HEK293 (cell line): ENCODE measurements around the gene DNAH5.

ENCODE experiments used
- CTCF ChIA-PET: fragments of 350-600 bp; formaldehyde crosslinking; extraction: SDS; loops from one replicate; lab custom pipeline; 2021; ENCODE audit warnings: antibody characterized with exemption; lab: Yijun Ruan, JAX
- POLR2A ChIA-PET: fragments of 300-600 bp; formaldehyde crosslinking; extraction: SDS; loops from one replicate; lab custom pipeline; 2020; ENCODE audit warnings: antibody characterized with exemption, inconsistent platforms; lab: Yijun Ruan, JAX
- H3K27ac ChIP-seq: fragments of 200-500 bp; sonication (Bioruptor generic); 2 replicates; pipeline ENCODE4 v1.5.1; 2014; ENCODE audit warnings: low read depth, low read length, control low read depth, inconsistent platforms; ENCODE audit errors: extremely low read depth
- H3K36me3 ChIP-seq, 2 experiments: fragments of 200-500 bp in 1 of 2; sonication (Bioruptor generic) in 1 of 2; 1 replicate in 1 of 2; 2 replicates in 1 of 2; pipeline ENCODE4 v1.5.1; 2014 to 2017; ENCODE audit warnings: inconsistent platforms in 2 of 2, low read length in 2 of 2; ENCODE audit not compliant: control insufficient read depth in 2 of 2, insufficient read depth in 1 of 2
- H3K4me1 ChIP-seq: fragments of 200-500 bp; sonication (Bioruptor generic); 2 replicates; pipeline ENCODE4 v1.5.1; 2014; ENCODE audit warnings: mild to moderate bottlenecking, low read length, inconsistent platforms; ENCODE audit not compliant: control insufficient read depth, insufficient read depth
- H3K4me3 ChIP-seq: 2 replicates; pipeline ENCODE4 v1.5.1; 2011; ENCODE audit warnings: low read depth, mild to moderate bottlenecking, control low read depth, low read length, moderate library complexity
- H3K9me3 ChIP-seq: fragments of 200-500 bp; sonication (Bioruptor generic); 2 replicates; pipeline ENCODE4 v1.5.1; 2014; ENCODE audit warnings: low read depth, low read length, inconsistent platforms; ENCODE audit not compliant: control insufficient read depth, insufficient read depth
- GLI2 ChIP-seq: fragments of 450-650 bp; formaldehyde crosslinking; IDR thresholded peaks from 2 replicates; pipeline ENCODE4; 2017; ENCODE audit warnings: missing biosample characterization, missing genetic modification characterization, low read depth, borderline replicate concordance
- INSM2 ChIP-seq: fragments of 450-650 bp; formaldehyde crosslinking; IDR thresholded peaks from 2 replicates; pipeline ENCODE4 v1.5.1; 2016; ENCODE audit warnings: missing biosample characterization, missing genetic modification characterization
- KLF10 ChIP-seq: fragments of 450-650 bp; IDR thresholded peaks from 2 replicates; pipeline ENCODE4 v1.5.1; 2018; ENCODE audit warnings: missing biosample characterization, mild to moderate bottlenecking, missing genetic modification characterization
- ZBTB1 ChIP-seq: fragments of 450-650 bp; formaldehyde crosslinking; IDR thresholded peaks from 2 replicates; pipeline ENCODE4 v1.5.1; 2016; ENCODE audit warnings: missing biosample characterization, missing genetic modification characterization
- ZBTB7A ChIP-seq: fragments of 450-650 bp; formaldehyde crosslinking; IDR thresholded peaks from 2 replicates; pipeline ENCODE4 v1.5.1; 2016; ENCODE audit warnings: low read depth, missing biosample characterization, missing genetic modification characterization
- ZNF114 ChIP-seq: fragments of 450-650 bp; formaldehyde crosslinking; IDR thresholded peaks from 2 replicates; pipeline ENCODE4 v1.5.0; 2017; ENCODE audit warnings: missing biosample characterization, missing genetic modification characterization
- ZNF121 ChIP-seq: fragments of 450-650 bp; formaldehyde crosslinking; IDR thresholded peaks from 2 replicates; pipeline ENCODE4 v1.5.1; 2016; ENCODE audit warnings: missing biosample characterization, missing genetic modification characterization
- ZNF169 ChIP-seq: fragments of 450-650 bp; formaldehyde crosslinking; IDR thresholded peaks from 2 replicates; pipeline ENCODE4 v1.5.1; 2016; ENCODE audit warnings: missing biosample characterization, missing genetic modification characterization
- ZNF174 ChIP-seq: fragments of 450-650 bp; formaldehyde crosslinking; IDR thresholded peaks from 2 replicates; pipeline ENCODE4 v1.5.0; 2017; ENCODE audit warnings: missing biosample characterization, mild to moderate bottlenecking, missing genetic modification characterization
- ZNF311 ChIP-seq: fragments of 450-650 bp; formaldehyde crosslinking; IDR thresholded peaks from 2 replicates; pipeline ENCODE4 v1.5.1; 2017; ENCODE audit warnings: missing biosample characterization, missing genetic modification characterization, borderline replicate concordance
- ZNF48 ChIP-seq: fragments of 450-650 bp; formaldehyde crosslinking; IDR thresholded peaks from 2 replicates; pipeline ENCODE4 v1.5.1; 2016; ENCODE audit warnings: missing biosample characterization, missing genetic modification characterization
- ZNF488 ChIP-seq: fragments of 450-650 bp; formaldehyde crosslinking; IDR thresholded peaks from 2 replicates; pipeline ENCODE4 v1.5.1; 2016; ENCODE audit warnings: missing biosample characterization, missing genetic modification characterization
- ZNF518A ChIP-seq: fragments of 450-650 bp; formaldehyde crosslinking; conservative IDR thresholded peaks from 2 replicates; pipeline ENCODE4 v1.5.1; 2016; ENCODE audit warnings: low read depth, missing biosample characterization, missing genetic modification characterization
- ZNF548 ChIP-seq: fragments of 450-650 bp; formaldehyde crosslinking; IDR thresholded peaks from 2 replicates; pipeline ENCODE4 v1.5.1; 2016; ENCODE audit warnings: missing biosample characterization, missing genetic modification characterization
- ZNF624 ChIP-seq: fragments of 450-650 bp; formaldehyde crosslinking; IDR thresholded peaks from 2 replicates; pipeline ENCODE4 v1.5.1; 2017; ENCODE audit warnings: missing biosample characterization, missing genetic modification characterization
- ZNF664 ChIP-seq: fragments of 450-650 bp; formaldehyde crosslinking; IDR thresholded peaks from 2 replicates; pipeline ENCODE4 v1.5.1; 2016; ENCODE audit warnings: missing biosample characterization, missing genetic modification characterization
- ZNF701 ChIP-seq: fragments of 450-650 bp; formaldehyde crosslinking; IDR thresholded peaks from 2 replicates; pipeline ENCODE4 v1.5.1; 2016; ENCODE audit warnings: missing biosample characterization, missing genetic modification characterization
- ZNF830 ChIP-seq: fragments of 450-650 bp; IDR thresholded peaks from 2 replicates; pipeline ENCODE4 v1.5.0; 2018; ENCODE audit warnings: missing biosample characterization, missing genetic modification characterization, low read depth, mild to moderate bottlenecking, moderate library complexity
- TF ChIP-seq, protein P1 (sequence below): fragments of 450-650 bp; formaldehyde crosslinking; IDR thresholded peaks from 2 replicates; pipeline ENCODE4 v1.5.1; 2016; ENCODE audit warnings: missing biosample characterization, missing genetic modification characterization
- TF ChIP-seq, protein P2 (sequence below): fragments of 450-650 bp; IDR thresholded peaks from 2 replicates; pipeline ENCODE4 v1.5.1; 2018; ENCODE audit warnings: missing biosample characterization, mild to moderate bottlenecking, missing genetic modification characterization
- TF ChIP-seq, protein P3 (sequence below): fragments of 450-650 bp; formaldehyde crosslinking; IDR thresholded peaks from 2 replicates; pipeline ENCODE4 v1.5.1; 2016; ENCODE audit warnings: missing biosample characterization, missing genetic modification characterization

Gene DNAH5

DNA sequence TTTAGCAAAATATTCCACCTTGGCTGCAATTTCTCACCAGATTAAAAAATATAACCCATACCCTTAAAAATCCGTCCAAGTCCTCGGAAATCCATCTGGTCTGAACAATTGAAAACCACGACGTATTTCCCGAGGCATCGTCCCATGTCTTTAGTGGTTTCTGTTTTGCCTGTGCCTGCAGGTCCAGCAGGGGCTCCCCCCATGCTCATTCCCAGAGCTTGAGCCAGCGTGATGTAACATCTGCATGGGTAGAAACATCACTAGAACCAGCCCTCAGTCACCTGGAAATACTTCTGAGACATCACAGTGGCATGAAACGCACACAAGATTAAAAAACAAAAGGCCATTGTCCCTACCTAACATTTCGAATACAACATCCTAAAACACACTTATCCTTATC lies 114.0 kb downstream of the DNAH5 start:
- Histone ChIP-seq H3K9me3 (no peaks in the 10 kb centered on the region), H3K27ac (no peak overlapping the region), H3K4me3 (no peak overlapping the region), H3K36me3 (no peaks in the 10 kb centered on the region), H3K4me1 (no peaks in the 10 kb centered on the region)
- CTCF ChIA-PET, result no interaction called here
- no peak for TF ChIP-seq ZNF488 (tag by site-specific recombination)
- TF ChIP-seq ZNF701 (tag by site-specific recombination), result no peak
- TF ChIP-seq ZNF114 (tag by site-specific recombination), result no peak
- POLR2A ChIA-PET, result no interaction called here

- CTCF ChIA-PET, result interaction anchor here (0.6 kb wide), 2 partner anchors 549 to 1194 kb away, joined by 3 to 6 read pairs; no protein-coding TSS in a partner anchor
- POLR2A ChIA-PET, result no interaction called here
- Histone ChIP-seq H3K9me3 (no peaks in the 10 kb centered on the region), H3K27ac (no peak overlapping the region), H3K4me1 (no peaks in the 10 kb centered on the region), H3K4me3 (no peak overlapping the region), H3K36me3 (no peaks in the 10 kb centered on the region)
- TF ChIP-seq ZNF624 (tag by site-specific recombination) (no peak), ZNF48 (tag by site-specific recombination) (no peak), INSM2 (tag by site-specific recombination) (no peak), ZNF121 (no peak), ZBTB7A (tag by site-specific recombination) (no peak), ZNF664 (tag by site-specific recombination) (no peak), ZNF174 (tag by site-specific recombination) (no peak), ZNF169 (tag by site-specific recombination) (no peak), KLF10 (tag by site-specific recombination) (no peak), ZBTB1 (tag by site-specific recombination) (no peak), GLI2 (no peak), ZNF311 (tag by site-specific recombination) (no peak), ZNF518A (tag by site-specific recombination) (no peak), ZNF548 (tag by site-specific recombination) (no peak), ZNF830 (tag by site-specific recombination) (no peak)
- TF ChIP-seq, protein P1, sequence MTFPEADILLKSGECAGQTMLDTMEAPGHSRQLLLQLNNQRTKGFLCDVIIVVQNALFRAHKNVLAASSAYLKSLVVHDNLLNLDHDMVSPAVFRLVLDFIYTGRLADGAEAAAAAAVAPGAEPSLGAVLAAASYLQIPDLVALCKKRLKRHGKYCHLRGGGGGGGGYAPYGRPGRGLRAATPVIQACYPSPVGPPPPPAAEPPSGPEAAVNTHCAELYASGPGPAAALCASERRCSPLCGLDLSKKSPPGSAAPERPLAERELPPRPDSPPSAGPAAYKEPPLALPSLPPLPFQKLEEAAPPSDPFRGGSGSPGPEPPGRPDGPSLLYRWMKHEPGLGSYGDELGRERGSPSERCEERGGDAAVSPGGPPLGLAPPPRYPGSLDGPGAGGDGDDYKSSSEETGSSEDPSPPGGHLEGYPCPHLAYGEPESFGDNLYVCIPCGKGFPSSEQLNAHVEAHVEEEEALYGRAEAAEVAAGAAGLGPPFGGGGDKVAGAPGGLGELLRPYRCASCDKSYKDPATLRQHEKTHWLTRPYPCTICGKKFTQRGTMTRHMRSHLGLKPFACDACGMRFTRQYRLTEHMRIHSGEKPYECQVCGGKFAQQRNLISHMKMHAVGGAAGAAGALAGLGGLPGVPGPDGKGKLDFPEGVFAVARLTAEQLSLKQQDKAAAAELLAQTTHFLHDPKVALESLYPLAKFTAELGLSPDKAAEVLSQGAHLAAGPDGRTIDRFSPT (tag by site-specific recombination), result no peak
- TF ChIP-seq, protein P2, sequence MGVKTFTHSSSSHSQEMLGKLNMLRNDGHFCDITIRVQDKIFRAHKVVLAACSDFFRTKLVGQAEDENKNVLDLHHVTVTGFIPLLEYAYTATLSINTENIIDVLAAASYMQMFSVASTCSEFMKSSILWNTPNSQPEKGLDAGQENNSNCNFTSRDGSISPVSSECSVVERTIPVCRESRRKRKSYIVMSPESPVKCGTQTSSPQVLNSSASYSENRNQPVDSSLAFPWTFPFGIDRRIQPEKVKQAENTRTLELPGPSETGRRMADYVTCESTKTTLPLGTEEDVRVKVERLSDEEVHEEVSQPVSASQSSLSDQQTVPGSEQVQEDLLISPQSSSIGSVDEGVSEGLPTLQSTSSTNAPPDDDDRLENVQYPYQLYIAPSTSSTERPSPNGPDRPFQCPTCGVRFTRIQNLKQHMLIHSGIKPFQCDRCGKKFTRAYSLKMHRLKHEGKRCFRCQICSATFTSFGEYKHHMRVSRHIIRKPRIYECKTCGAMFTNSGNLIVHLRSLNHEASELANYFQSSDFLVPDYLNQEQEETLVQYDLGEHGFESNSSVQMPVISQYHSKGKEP (tag by site-specific recombination), result no peak
- TF ChIP-seq, protein P3, sequence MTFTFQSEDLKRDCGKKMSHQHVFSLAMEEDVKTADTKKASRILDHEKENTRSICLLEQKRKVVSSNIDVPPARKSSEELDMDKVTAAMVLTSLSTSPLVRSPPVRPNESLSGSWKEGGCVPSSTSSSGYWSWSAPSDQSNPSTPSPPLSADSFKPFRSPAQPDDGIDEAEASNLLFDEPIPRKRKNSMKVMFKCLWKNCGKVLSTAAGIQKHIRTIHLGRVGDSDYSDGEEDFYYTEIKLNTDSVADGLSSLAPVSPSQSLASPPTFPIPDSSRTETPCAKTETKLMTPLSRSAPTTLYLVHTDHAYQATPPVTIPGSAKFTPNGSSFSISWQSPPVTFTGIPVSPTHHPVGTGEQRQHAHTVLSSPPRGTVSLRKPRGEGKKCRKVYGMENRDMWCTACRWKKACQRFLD, result no peak
Measured at GRCh38 chr5:13821366-13821765, 123.1 kb downstream of the DNAH5 start.
